IMR-90 (cell line): ENCODE measurements around the gene FAM234A. TPM values are rescaled to one million over a fixed set of nuclear protein-coding genes. Genes with fewer than 3 reads are reported as not detected.

Experiments
- ATAC-seq: fragments of 200-7000 bp; cut with Tn5 transposase; 2 replicates; pipeline ENCODE4 v1.9.1; 2020; ENCODE audit warnings: low read depth, mild to moderate bottlenecking, moderate library complexity
- BruUV-seq: library from RNA; stranded (reverse); fragments of 400-500 nt; replicated peaks from 2 replicates; lab custom pipeline; 2021; lab: Mats Ljungman, UMichigan
- CTCF ChIA-PET: fragments of 300-600 bp; formaldehyde crosslinking; extraction: SDS; loops from one replicate; lab custom pipeline; 2021; ENCODE audit warnings: antibody characterized with exemption; lab: Yijun Ruan, JAX
- POLR2A ChIA-PET: fragments of 300-600 bp; sonication (Branson Sonifier 250); formaldehyde crosslinking; loops from one replicate; lab custom pipeline; 2022; ENCODE audit warnings: antibody characterized with exemption; ENCODE audit not compliant: unreplicated experiment; lab: Charles Lee
- DNase-seq: peaks from one replicate; pipeline ENCODE4 v3.0.0; 2013
- H2AFZ ChIP-seq: replicated peaks from 2 replicates; pipeline ENCODE3; 2013; ENCODE audit warnings: low read length, mild to moderate bottlenecking; ENCODE audit not compliant: poor library complexity
- H2AK5ac ChIP-seq: 2 replicates; pipeline ENCODE4 v1.6.1; 2013; ENCODE audit warnings: low read depth, low read length, inconsistent platforms
- H2AK9ac ChIP-seq: replicated peaks from 2 replicates; pipeline ENCODE3; 2013; ENCODE audit warnings: mild to moderate bottlenecking, low read depth, low read length, moderate library complexity; ENCODE audit not compliant: poor library complexity
- H2BK120ac ChIP-seq: 2 replicates; pipeline ENCODE4 v1.6.1; 2013; ENCODE audit warnings: low read depth, low read length, inconsistent platforms
- H2BK15ac ChIP-seq: 3 replicates; pipeline ENCODE4 v1.6.1; 2013; ENCODE audit warnings: low read depth, low read length, inconsistent platforms
- H2BK20ac ChIP-seq: 2 replicates; pipeline ENCODE4 v1.6.1; 2013; ENCODE audit warnings: low read depth, mild to moderate bottlenecking, inconsistent platforms, low read length, moderate library complexity
- H2BK5ac ChIP-seq: 2 replicates; pipeline ENCODE4 v1.6.1; 2013; ENCODE audit warnings: mild to moderate bottlenecking, low read depth, low read length, inconsistent platforms; ENCODE audit not compliant: poor library complexity, severe bottlenecking
- H3K14ac ChIP-seq: replicated peaks from 2 replicates; pipeline ENCODE4 v1.6.1; 2013; ENCODE audit warnings: low read depth, low read length, inconsistent platforms
- H3K18ac ChIP-seq: 2 replicates; pipeline ENCODE4 v1.6.1; 2013; ENCODE audit warnings: low read depth, low read length, control low read depth
- H3K23ac ChIP-seq: 2 replicates; pipeline ENCODE4 v1.6.1; 2013; ENCODE audit warnings: low read depth, low read length, inconsistent platforms
- H3K27ac ChIP-seq: 2 replicates; pipeline ENCODE4 v1.5.1; 2013; ENCODE audit warnings: mild to moderate bottlenecking, control low read depth, low read length; ENCODE audit not compliant: insufficient read depth
- H3K27me3 ChIP-seq: 2 replicates; pipeline ENCODE4 v1.6.1; 2013; ENCODE audit warnings: low read length; ENCODE audit not compliant: control insufficient read depth, insufficient read depth
- H3K36me3 ChIP-seq: 2 replicates; pipeline ENCODE4 v1.6.1; 2013; ENCODE audit warnings: low read length, mixed read lengths; ENCODE audit not compliant: control insufficient read depth, insufficient read depth
- H3K4ac ChIP-seq: 2 replicates; pipeline ENCODE4 v1.6.1; 2013; ENCODE audit warnings: low read depth, low read length, inconsistent platforms
- H3K4me1 ChIP-seq: 2 replicates; pipeline ENCODE4 v1.6.1; 2013; ENCODE audit warnings: low read length, mixed read lengths; ENCODE audit not compliant: control insufficient read depth, insufficient read depth
- H3K4me2 ChIP-seq: 2 replicates; pipeline ENCODE4 v1.6.1; 2013; ENCODE audit warnings: low read depth, mild to moderate bottlenecking, control low read depth, low read length, moderate library complexity
- H3K4me3 ChIP-seq: 2 replicates; pipeline ENCODE4 v1.5.1; 2013; ENCODE audit warnings: low read depth, mild to moderate bottlenecking, control low read depth, low read length, moderate library complexity; ENCODE audit not compliant: insufficient read depth
- H3K56ac ChIP-seq: 2 replicates; pipeline ENCODE4 v1.6.1; 2013; ENCODE audit warnings: low read length, inconsistent platforms; ENCODE audit not compliant: insufficient read depth; ENCODE audit errors: extremely low read depth
- H3K79me1 ChIP-seq, 2 experiments: 2 replicates each; pipeline ENCODE4 v1.6.1; 2013; ENCODE audit warnings: low read length in 2 of 2, inconsistent platforms in 1 of 2, low read depth in 1 of 2
- H3K9ac ChIP-seq: 2 replicates; pipeline ENCODE4 v1.6.1; 2013; ENCODE audit warnings: low read depth, low read length, control low read depth
- H3K9me1 ChIP-seq: 2 replicates; pipeline ENCODE4 v1.6.1; 2013; ENCODE audit warnings: low read length, inconsistent platforms; ENCODE audit not compliant: insufficient read depth
- H3K9me3 ChIP-seq: 2 replicates; pipeline ENCODE4 v1.6.1; 2013; ENCODE audit warnings: low read length; ENCODE audit not compliant: control insufficient read depth, insufficient read depth
- H4K20me1 ChIP-seq: 2 replicates; pipeline ENCODE4 v1.6.1; 2013; ENCODE audit warnings: low read length, inconsistent platforms; ENCODE audit not compliant: insufficient read depth
- H4K5ac ChIP-seq: 2 replicates; pipeline ENCODE4 v1.6.1; 2013; ENCODE audit warnings: mild to moderate bottlenecking, low read depth, low read length, control low read depth
- H4K8ac ChIP-seq, 2 experiments: 2 replicates each; pipeline ENCODE4 v1.6.1; 2013; ENCODE audit warnings: low read depth in 2 of 2, low read length in 2 of 2, control low read depth in 1 of 2, inconsistent platforms in 1 of 2
- H4K91ac ChIP-seq: 2 replicates; pipeline ENCODE4 v1.6.1; 2013; ENCODE audit warnings: low read depth, low read length, inconsistent platforms; ENCODE audit not compliant: insufficient read depth
- RFX5 ChIP-seq: IDR thresholded peaks from 2 replicates; pipeline ENCODE4 v1.8.0; 2012; ENCODE audit warnings: low read depth, mild to moderate bottlenecking, low read length, moderate library complexity
- WGBS, 2 experiments: methylation state at CpG; one replicate each; pipeline versions ENCODE4 v1.1.5 to v1.1.7; 2013; ENCODE audit warnings: missing lambda C conversion rate in 2 of 2; ENCODE audit not compliant: insufficient read length in 1 of 2; ENCODE audit errors: extremely low coverage in 2 of 2; 5-methylcytosine and 5-hydroxymethylcytosine counted together
- dilution Hi-C: fragments of 300-500 bp; cut with HindIII; formaldehyde crosslinking; loops from one replicate; pipeline ENCODE4 v1.14.3; 2018; ENCODE audit warnings: low sequenced_read_pairs; ENCODE audit not compliant: unreplicated experiment
- in situ Hi-C: fragments of 300-500 bp; cut with MboI; formaldehyde crosslinking; loops from 3 replicates; pipeline ENCODE4 v1.14.3; 2019; ENCODE audit warnings: low sequenced_read_pairs, inconsistent platforms, mixed read lengths
- intact Hi-C: fragments of 100-400 bp; cut with micrococcal nuclease; formaldehyde crosslinking; loops from 2 replicates; pipeline ENCODE4 v1.10.0; 2022
- polyA plus RNA-seq, 3 experiments: library from polyadenylated mRNA; depleted of rRNA; stranded (reverse); fragments of >200 nt; gene quantifications; 2 replicates each; pipeline ENCODE4 v1.2.3, GENCODE V29; 2012; ENCODE audit warnings: low replicate concordance in 1 of 3
- total RNA-seq: library from RNA; depleted of rRNA; stranded (reverse); fragments of >200 nt; gene quantifications from 2 replicates; pipeline ENCODE4 v1.2.3, GENCODE V29; 2012

FAM234A gene
- total and polyA plus RNA-seq, 2 of the 4 experiments (the other 2 are of a cell fraction): 30.3 to 64.2 TPM

DNA sequence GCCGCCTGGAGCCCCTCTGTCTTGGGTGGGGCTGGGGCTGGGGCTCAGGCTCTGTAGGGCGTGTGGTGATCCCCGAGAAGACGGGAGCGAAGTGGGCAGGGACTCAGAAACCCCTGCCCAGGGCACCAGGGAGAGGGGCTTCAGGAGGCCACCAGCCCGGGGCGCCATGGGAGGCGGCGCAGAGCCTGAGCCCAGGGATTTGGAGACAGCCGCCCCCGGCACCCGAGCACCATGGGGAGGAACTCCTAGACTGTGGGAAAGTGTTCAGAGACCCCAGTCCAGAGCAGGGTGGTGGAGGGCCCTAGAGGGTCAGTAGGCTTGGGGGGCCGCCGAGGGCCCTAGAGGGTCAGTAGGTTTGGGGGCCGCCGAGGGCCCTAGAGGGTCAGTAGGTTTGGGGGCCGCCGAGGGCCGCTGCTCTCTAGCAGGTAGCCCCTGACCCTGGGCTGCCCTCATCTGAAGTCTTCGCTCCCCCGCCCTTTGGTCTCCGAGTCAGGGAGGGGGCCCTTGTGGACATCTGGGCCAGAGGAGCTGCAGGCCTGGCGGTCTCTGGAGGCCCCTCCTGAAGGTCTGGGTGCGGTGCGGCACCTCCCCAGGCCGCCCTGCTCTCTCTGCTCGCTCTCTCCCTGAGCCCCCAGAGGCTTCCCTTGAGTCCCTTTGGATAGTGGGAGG lies 46.5 kb downstream of the FAM234A start:
- H3K79me1 ChIP-seq: no peaks in the 10 kb centered on the region
- no peak overlapping the region for H3K56ac ChIP-seq
- no peak for DNase-seq
- H2BK20ac ChIP-seq: no peak overlapping the region
- H2AFZ ChIP-seq: peak overlapping the region; percentile 63
- dilution Hi-C loops: no loop called here
- no peaks in the 10 kb centered on the region for H3K4me1 ChIP-seq
- no peak overlapping the region for H2BK15ac ChIP-seq
- H3K23ac ChIP-seq: no peak overlapping the region
- no peaks in the 10 kb centered on the region for H3K36me3 ChIP-seq
- no peak for ATAC-seq
- H3K27ac ChIP-seq: no peak overlapping the region
- H2BK120ac ChIP-seq: no peak overlapping the region
- no peak overlapping the region for H3K9ac ChIP-seq
- no TSS peak for BruUV-seq
- no peak overlapping the region for H3K4ac ChIP-seq
- H4K91ac ChIP-seq: no peak overlapping the region
- ChIA-PET POLR2A (no interaction called here), CTCF (no interaction called here)
- peaks cover 38% of the 10 kb centered on the region for H3K27me3 ChIP-seq
- no peaks in the 10 kb centered on the region for H3K9me1 ChIP-seq
- H4K20me1 ChIP-seq: no peaks in the 10 kb centered on the region; the same call in 1 of the 2 replicates
- intact Hi-C loops: no loop called here
- no peak overlapping the region for H4K8ac ChIP-seq
- WGBS, 2 experiments: 20% methylated on average over 16 of the region's 27 CpGs; no CpG with 5 or more reads in 1 of the 2 experiments
- H3K4me2 ChIP-seq: no peak overlapping the region; the same call in 1 of the 2 replicates
- no peak overlapping the region for H3K18ac ChIP-seq
- TF ChIP-seq RFX5: no peak
- H4K5ac ChIP-seq: no peak overlapping the region
- in situ Hi-C loops: no loop called here
- no peak overlapping the region for H3K14ac ChIP-seq
- no peak overlapping the region for H3K4me3 ChIP-seq
- H3K9me3 ChIP-seq: no peaks in the 10 kb centered on the region
- H2AK5ac ChIP-seq: no peak overlapping the region
- H2AK9ac ChIP-seq: no peak overlapping the region
- no peak overlapping the region for H2BK5ac ChIP-seq
